Loucy (cell line): Measurements from ENCODE around the gene KLHDC9.
"Not testable (repeated sequence)": the region's sequence is repeated elsewhere in the genome, so short reads cannot be mapped to it uniquely, and the experiment has no call there.

Source experiments
- CTCF ChIP-seq: fragments of 200-600 bp; sonication (generic); conservative IDR thresholded peaks from 2 replicates; pipeline ENCODE4 v1.5.1; 2014; ENCODE audit warnings: mild to moderate bottlenecking, antibody characterized with exemption, low read length
- EZH2phosphoT487 ChIP-seq: fragments of 200-600 bp; IDR thresholded peaks from 2 replicates; pipeline ENCODE4 v1.6.1; 2018; ENCODE audit warnings: antibody characterized with exemption, mild to moderate bottlenecking, moderate library complexity, borderline replicate concordance

DNA sequence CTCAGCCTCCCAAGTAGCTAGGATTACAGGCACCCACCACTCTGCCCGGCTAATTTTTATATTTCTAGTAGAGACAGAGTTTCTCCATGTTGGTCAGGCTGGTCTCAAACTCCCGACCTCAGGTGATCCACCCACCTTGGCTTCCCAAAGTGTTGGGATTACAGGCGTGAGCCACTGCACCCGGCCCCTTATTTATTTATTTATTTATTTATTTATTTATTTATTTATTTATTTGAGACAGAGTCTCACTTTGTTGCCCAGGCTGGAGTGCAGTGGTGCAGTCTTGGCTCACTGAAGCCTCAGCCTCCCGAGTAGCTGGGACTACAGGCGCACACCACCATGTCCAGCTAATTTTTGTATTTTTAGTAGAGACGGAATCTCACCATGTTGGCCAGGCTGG, 32.5 kb upstream of the KLHDC9 start:
- TF ChIP-seq CTCF, EZH2phosphoT487: not testable (repeated sequence)
